Activated CD4-positive, CD25-positive, alpha-beta regulatory T cell treated with anti-CD3 and anti-CD28 coated beads, Interleukin-2, amount 50 U/mL, for 24 hours (primary cell): ENCODE results near the gene FAT3.

Experiments used
- ATAC-seq, 2 donors: fragments of 150-1000 bp; cut with Tn5 transposase; one replicate each; pipeline ENCODE4 v1.10.0; 2021; ENCODE audit warnings: mild to moderate bottlenecking in 1 of 2, moderate library complexity in 1 of 2

FAT3 gene

DNA sequence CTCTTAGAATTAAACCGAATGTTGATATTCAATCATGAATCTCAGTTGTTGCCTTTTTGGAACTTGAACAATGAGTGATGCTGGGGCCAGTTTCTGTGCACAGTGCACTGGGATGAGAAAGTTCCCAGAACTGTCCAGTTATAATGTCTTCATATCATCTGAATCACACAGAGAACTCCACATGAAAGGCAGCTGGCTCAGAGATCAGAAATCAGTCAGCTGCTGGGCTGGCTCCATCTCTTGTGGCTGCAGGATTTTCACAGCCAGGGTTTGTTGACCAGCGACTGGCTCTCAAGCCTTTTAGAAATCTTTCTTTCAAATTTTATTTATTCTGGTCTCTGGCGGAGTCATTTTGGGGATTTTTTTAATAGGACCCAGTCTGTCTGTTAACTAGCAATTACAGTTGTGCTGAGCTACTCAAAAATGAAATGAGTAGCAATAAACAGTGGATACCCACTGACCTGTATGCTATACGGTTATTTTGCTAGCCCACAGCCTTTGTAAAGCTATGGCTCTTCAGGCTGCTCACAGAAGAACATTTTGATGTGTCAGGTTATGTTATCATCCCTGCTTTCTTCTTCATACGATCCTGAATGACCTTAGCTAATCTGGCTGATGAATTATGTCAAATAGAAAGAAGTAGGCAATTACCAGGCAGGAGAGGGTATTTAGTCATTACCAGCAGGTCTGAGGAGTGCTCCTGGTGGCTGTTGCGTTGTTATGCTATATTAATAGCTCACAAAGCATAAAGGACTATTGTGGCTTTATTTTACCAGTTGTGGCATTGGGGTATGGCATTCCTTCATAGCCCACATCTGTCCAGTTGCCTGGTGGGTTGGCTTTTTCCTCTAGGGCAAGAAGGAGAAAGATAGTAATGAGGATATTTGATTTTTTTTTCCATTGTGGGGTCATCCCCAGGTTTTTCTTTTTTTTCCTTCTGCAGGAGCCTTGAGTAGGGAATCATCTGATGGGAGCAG lies 3.6 kb downstream of the FAT3 start:
- ATAC-seq, result no peak

- no peak for ATAC-seq
Observed at GRCh38 chr11:92236856-92237255, 12.2 kb downstream of the FAT3 start.

- ATAC-seq, result no peak
Observed at GRCh38 chr11:92240916-92241315, 16.3 kb downstream of the FAT3 start.

- no peak for ATAC-seq
Observed at GRCh38 chr11:92245700-92246271, 21.2 kb downstream of the FAT3 start.

DNA sequence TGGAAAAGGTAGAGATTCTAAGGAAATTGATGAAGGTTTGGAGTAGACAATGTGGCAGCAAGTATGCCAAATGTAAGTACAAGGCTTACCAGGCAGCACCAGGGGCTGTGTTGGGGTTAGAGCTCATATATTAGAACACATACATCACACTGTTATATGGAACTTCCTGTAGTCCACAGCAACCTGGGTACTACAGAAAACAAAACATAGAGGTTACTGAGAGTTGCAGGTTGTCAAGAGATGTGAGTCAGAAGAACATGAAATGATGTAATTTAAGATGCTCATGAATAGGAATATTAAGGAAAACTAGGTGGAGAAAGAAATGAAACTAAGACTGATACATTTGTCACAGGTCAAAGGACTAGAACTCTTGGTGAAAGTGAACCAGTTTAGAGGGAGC lies 22.0 kb downstream of the FAT3 start:
- no peak for ATAC-seq

GRCh38 chr11:92249156-92249753 lies 24.6 kb downstream of the FAT3 start:
- ATAC-seq, result no peak

DNA sequence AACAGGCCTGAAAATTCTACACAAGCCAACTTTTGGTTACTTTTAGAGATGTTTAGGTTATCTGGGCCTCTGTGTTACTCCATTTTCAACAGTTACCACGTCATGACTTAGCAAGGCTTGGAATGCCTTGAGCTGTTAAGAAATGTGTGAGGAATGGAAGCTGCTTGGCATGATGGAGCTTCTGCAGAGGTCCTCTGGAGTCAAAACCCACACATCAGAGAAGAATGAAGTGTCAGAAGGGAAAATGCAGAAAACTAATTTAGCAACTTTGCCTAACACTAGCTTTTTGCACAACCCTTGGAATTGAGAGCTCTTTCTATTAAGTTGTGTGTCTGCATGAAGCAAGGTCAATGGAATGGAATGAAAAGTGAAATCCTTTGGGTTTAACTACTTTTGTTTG lies 27.4 kb downstream of the FAT3 start:
- no peak for ATAC-seq

GRCh38 chr11:92253421-92253820 lies 28.8 kb downstream of the FAT3 start:
- ATAC-seq, result no peak

- ATAC-seq, result no peak
Observed at GRCh38 chr11:92253945-92254344, 29.3 kb downstream of the FAT3 start.

DNA sequence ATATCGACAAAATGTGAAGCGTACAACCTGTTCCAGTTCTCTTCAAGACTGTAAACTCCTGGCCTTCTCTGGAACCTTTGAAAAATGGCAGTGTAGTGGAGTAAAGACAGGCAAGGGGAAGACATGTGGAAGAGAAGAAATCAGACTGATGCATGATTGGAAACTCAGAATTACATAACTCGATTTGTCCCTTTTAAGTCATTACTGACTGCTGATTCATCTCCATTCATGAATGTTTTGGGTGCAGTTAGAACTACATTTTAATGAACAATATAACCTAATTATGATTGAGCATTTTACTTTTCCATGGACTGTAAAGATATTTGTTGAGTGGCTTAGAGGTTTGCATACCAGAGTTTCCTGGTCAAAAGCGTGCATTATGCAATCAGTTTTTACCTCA lies 32.9 kb downstream of the FAT3 start:
- no peak for ATAC-seq

DNA sequence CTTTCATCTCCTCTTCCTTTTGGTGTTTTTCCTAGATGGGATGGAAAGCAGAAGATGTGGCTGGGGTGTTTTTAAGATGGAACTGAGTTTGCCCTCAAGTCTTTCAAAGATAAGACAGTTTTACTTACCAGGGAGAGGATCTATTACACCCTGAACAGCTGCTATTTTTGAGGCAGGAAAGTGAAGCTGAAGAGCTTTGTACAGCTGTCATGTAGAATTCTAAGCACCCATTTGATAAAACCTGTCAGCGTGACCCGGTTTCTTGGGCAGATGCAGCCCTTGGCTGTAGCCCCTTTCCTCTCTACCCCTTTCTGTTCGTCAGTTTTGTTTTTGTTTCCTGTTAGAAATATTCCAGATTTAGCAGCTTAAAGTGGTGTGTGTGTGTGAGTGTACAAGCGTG lies 35.2 kb downstream of the FAT3 start:
- no peak for ATAC-seq

- no peak for ATAC-seq
Observed at GRCh38 chr11:92264350-92264749, 39.7 kb downstream of the FAT3 start.

- ATAC-seq, result no peak
Observed at GRCh38 chr11:92266806-92267205, 42.2 kb downstream of the FAT3 start.

DNA sequence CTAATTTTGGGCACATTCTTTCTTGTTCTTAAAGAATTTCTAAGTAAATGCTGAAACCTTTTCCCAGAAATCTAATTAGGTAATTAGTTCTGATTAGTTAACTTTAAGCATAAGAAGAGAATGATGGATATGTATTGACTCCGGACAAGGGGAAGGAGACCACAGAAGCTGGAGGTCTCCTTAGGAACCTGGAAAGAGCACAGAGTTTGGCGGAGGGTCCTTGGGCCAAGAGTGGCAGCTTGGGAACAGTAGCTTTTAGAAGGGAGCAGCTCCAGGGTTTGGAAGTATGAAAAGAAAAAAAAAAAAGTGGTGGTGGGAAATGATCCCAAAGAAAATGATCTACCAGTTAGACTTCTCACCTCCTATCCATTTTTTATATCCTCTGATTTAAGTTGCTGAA lies 42.7 kb downstream of the FAT3 start:
- ATAC-seq, result no peak

- no peak for ATAC-seq
Observed at GRCh38 chr11:92267968-92268367, 43.4 kb downstream of the FAT3 start.

DNA sequence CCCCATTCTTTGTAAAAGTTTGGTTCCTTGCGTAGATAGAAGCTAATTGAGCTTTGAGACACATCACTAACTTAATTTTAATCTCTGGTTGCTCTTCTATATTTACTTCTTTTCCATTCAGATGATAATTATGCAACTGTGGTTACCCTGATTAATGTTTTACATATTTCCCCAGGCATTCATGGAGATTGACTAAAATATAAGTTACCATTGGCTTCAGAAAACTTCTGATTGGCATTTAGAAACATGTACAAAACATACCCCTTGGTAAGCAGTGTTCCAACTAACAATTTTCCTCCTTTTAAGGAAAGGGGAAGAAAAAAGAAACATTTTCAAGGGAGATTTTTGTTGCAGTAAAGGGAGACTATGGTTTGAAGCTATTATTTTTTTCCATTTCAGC lies 43.9 kb downstream of the FAT3 start:
- ATAC-seq, result no peak

- ATAC-seq, result no peak
Observed at GRCh38 chr11:92269021-92269420, 44.4 kb downstream of the FAT3 start.

DNA sequence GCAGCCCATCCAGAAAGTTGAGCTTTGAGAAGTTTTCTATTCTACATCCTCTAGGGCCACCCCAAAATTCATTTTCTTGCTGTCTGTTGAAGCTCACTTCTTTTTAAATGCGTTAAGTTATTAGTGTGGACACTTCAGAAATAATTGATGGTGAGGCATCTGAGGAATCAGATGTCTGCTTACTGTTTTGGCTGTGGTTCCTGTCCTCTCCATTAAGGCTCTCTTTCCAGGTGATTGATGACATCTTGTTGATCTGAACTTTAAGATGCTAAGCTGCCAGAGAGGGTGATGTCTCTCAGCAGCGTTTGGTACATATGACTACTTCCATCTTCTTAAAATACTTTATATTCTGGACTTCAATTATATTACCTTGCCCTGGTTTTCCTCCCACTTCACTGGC lies 45.2 kb downstream of the FAT3 start:
- ATAC-seq, result no peak

GRCh38 chr11:92272651-92273050 lies 48.0 kb downstream of the FAT3 start:
- no peak for ATAC-seq
